Fibroblast of peridontal ligament (primary cell): ENCODE measurements around the gene SLC9A1.

Experiments used
- DNase-seq: peaks from one replicate; pipeline ENCODE4 v3.0.0-alpha.2; 2010; ENCODE audit errors: extremely low read depth

SLC9A1 gene

GRCh38 chr1:27102707-27103468 lies 52.0 kb downstream of the SLC9A1 start:
- DNase-seq = peak; percentile 49

GRCh38 chr1:27102134-27102706 lies 52.7 kb downstream of the SLC9A1 start:
- no peak for DNase-seq

GRCh38 chr1:27101696-27102095 lies 53.2 kb downstream of the SLC9A1 start:
- no peak for DNase-seq

GRCh38 chr1:27101054-27101491 lies 53.9 kb downstream of the SLC9A1 start:
- no peak for DNase-seq

GRCh38 chr1:27100335-27101053 lies 54.4 kb downstream of the SLC9A1 start:
- DNase-seq = no peak

GRCh38 chr1:27099587-27100334 lies 55.2 kb downstream of the SLC9A1 start:
- DNase-seq = peak; percentile 68

- peak; percentile 68 for DNase-seq
Observed at GRCh38 chr1:27099135-27099586, 55.8 kb downstream of the SLC9A1 start.

- no peak for DNase-seq
Observed at GRCh38 chr1:27098431-27099134, 56.3 kb downstream of the SLC9A1 start.

GRCh38 chr1:27097484-27097917 lies 57.4 kb downstream of the SLC9A1 start:
- DNase-seq = peak; percentile 81

- no peak for DNase-seq
Observed at GRCh38 chr1:27095576-27095975, 59.3 kb downstream of the SLC9A1 start.

GRCh38 chr1:27092888-27093287 lies 62.0 kb downstream of the SLC9A1 start:
- DNase-seq = no peak

GRCh38 chr1:27090911-27091310 lies 64.0 kb downstream of the SLC9A1 start:
- no peak for DNase-seq

- DNase-seq = no peak
Observed at GRCh38 chr1:27087371-27088220, 67.3 kb downstream of the SLC9A1 start.

GRCh38 chr1:27086628-27087027 lies 68.3 kb downstream of the SLC9A1 start:
- no peak for DNase-seq

- DNase-seq = no peak
Observed at GRCh38 chr1:27086026-27086425, 68.9 kb downstream of the SLC9A1 start.

- DNase-seq = no peak
Observed at GRCh38 chr1:27084107-27084506, 70.8 kb downstream of the SLC9A1 start.

GRCh38 chr1:27077968-27078367 lies 77.0 kb downstream of the SLC9A1 start:
- no peak for DNase-seq

- no peak for DNase-seq
Observed at GRCh38 chr1:27076803-27077202, 78.1 kb downstream of the SLC9A1 start.

- no peak for DNase-seq
Observed at GRCh38 chr1:27074175-27074780, 80.6 kb downstream of the SLC9A1 start.

- DNase-seq = peak; percentile 47
Observed at GRCh38 chr1:27071049-27071416, 83.9 kb downstream of the SLC9A1 start.
